Upper lobe of left lung (tissue), 4 donors: Measurements from ENCODE around the gene ATP6V1A.

Experiments
- EP300 ChIP-seq, 4 donors: sonication (generic); formaldehyde crosslinking; IDR thresholded peaks; one replicate each; pipeline ENCODE4 v1.5.1; 2017; ENCODE audit warnings: antibody characterized with exemption in 4 of 4, control low read depth in 2 of 4
- POLR2A ChIP-seq, 4 donors: fragments of 450-650 bp; IDR thresholded peaks; one replicate each; pipeline ENCODE4 v1.5.1; 2016 to 2017; ENCODE audit warnings: antibody characterized with exemption in 4 of 4, mild to moderate bottlenecking in 2 of 4
- POLR2AphosphoS5 ChIP-seq, 2 donors: sonication (generic); formaldehyde crosslinking; IDR thresholded peaks; one replicate each; pipeline ENCODE4 v1.5.1; 2017; ENCODE audit warnings: antibody characterized with exemption in 2 of 2
- TF ChIP-seq, protein P1 (sequence below), 6 experiments: fragments of 450-650 bp in 4 of 6; fragments of 200-600 bp in 2 of 6; sonication (generic) in 2 of 6; IDR thresholded peaks; one replicate each; pipeline ENCODE4 v1.5.1; 2016 to 2019; ENCODE audit warnings: antibody characterized with exemption in 6 of 6

DNA sequence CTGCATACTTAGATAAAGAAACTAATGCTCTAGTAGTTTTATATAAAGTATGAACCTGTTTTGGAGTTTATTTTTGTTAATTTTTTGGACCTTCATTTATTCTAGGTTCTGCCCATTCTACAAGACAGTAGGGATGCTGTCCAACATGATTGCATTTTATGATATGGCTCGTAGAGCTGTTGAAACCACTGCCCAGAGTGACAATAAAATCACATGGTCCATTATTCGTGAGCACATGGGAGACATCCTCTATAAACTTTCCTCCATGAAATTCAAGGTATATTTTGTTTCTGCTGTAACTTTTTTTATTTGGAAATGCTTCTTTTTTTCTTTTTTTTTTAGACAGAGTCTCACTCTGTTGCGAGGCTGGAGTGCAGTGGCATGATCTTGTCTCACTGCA is 58.4 kb downstream of the ATP6V1A start:
- TF ChIP-seq POLR2A (IDR thresholded peaks at IDR 0.05) (no peak), POLR2AphosphoS5 (IDR thresholded peaks at IDR 0.05) (no peak), EP300 (IDR thresholded peaks at IDR 0.05) (no peak)
- TF ChIP-seq, protein P1, sequence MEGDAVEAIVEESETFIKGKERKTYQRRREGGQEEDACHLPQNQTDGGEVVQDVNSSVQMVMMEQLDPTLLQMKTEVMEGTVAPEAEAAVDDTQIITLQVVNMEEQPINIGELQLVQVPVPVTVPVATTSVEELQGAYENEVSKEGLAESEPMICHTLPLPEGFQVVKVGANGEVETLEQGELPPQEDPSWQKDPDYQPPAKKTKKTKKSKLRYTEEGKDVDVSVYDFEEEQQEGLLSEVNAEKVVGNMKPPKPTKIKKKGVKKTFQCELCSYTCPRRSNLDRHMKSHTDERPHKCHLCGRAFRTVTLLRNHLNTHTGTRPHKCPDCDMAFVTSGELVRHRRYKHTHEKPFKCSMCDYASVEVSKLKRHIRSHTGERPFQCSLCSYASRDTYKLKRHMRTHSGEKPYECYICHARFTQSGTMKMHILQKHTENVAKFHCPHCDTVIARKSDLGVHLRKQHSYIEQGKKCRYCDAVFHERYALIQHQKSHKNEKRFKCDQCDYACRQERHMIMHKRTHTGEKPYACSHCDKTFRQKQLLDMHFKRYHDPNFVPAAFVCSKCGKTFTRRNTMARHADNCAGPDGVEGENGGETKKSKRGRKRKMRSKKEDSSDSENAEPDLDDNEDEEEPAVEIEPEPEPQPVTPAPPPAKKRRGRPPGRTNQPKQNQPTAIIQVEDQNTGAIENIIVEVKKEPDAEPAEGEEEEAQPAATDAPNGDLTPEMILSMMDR (IDR thresholded peaks at IDR 0.05), result no peak
